Dedifferentiated amniotic fluid mesenchymal stem cell (primary cell): ENCODE results near the gene MRPS24.
"Not testable (repeated sequence)": the region's sequence is repeated elsewhere in the genome, so short reads cannot be mapped to it uniquely, and the experiment has no call there.

Source experiments
- DNase-seq: peaks from one replicate; pipeline ENCODE4 v3.0.0-alpha.2; 2016; ENCODE audit errors: extremely low spot score

The MRPS24 gene

GRCh38 chr7:43869006-43869866 is at the start of gene MRPS24:
Gene MRPS24, minus strand, starts transcription at chr7:43869517. Its CDS starts 22 bp downstream, at chr7:43869495.
- DNase-seq, result peak; percentile 92

DNA sequence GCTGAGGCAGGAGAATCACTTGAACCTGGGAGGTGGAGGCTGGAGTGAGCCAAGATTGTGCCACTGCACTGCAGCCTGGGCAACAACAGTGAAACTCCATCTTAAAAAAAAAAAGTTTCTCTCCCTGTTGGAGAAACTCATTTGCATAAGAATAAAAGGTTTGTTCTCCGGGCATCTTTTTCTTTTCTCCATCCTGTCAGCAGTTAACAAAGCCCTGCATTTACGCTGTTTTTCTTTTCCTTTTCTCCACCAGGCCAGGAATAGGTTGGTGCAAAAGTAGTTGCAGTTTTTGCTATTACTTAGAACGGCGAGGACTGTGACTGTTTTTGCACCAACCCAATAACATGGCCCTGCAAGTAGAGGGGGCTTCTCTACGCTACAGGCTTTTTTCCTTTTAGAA is 46.6 kb upstream of the MRPS24 start:
- DNase-seq, result no peak

DNA sequence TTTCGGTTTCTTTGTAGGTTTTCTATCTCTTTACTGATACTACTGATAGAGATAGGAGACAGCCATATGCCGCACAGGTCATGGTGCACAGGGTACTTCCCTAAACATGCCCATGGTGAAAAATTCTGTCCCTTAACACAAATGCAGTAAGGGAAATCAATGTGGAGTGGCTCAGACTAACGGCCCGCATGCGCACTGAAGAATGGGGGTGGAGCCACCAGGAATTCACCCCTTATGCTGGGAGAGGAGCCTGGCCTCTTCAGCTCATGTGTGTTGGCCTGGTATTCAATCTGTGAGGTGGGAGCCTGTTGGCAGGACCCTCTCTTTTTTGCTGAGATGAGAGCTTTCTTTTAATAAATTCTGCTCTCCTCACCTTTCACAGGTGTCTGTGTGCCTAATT is 45.5 kb upstream of the MRPS24 start:
- DNase-seq, result no peak

DNA sequence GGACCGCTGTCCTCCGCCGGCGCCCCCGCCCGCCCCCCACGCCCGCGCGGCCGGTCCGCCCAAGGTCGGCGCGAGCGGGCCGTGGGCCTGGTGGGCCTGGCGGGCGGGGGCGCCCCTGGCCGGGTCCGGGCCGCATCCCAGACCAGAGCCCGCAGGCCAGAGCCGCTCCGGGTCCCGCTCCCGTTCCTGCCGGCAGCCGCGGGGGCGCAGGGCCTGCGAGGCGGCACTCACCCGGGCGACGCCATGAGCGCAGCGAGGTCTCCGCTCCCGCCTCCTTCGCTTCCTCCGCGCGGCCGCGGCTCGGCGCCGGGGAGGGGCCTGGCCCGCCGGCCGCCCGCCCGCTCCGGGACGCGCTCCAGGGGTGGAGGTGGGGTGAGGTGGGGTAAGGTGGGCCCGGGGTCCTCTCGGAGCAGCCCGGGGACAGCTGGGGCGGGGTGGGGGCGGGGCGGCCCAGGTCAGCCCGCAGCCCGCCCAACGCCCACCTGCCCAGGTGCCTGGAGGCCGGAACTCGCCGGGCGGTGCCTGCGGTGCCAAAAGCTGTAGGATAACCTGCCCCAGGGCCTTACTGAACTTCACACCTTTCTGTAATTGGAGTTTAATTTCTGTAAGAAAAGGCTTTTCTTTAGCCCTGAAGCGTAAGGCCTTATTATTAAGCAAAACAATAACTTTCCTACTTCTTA is 37.2 kb upstream of the MRPS24 start, which contains the start of gene URGCP:
TSS of gene URGCP (minus strand) at position 266 of the 680 bp plus-strand sequence. CDS start at position 245, 21 bp downstream.
- DNase-seq, result no peak

DNA sequence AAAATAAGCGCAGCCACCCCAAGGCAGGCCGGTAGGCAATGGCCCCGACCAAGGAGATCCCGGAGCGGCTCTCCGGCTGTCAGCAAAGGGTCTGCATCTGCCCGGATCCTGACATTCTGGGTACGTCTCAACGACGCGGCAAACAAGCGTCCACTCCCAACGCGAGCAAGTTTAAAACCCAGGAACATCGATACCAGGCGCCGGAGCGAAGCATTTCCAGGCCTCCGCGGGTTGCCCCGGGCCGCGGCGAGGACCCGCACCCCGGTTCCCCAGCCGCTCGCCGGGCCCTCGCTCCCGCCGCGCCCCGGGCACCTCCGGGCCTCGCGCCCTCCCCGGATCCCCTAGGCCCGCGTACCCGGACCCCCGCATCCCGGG is 36.6 kb upstream of the MRPS24 start:
- peak; percentile 40 for DNase-seq

- peak; percentile 27 for DNase-seq
Measured at GRCh38 chr7:43905209-43905946, 36.1 kb upstream of the MRPS24 start.

DNA sequence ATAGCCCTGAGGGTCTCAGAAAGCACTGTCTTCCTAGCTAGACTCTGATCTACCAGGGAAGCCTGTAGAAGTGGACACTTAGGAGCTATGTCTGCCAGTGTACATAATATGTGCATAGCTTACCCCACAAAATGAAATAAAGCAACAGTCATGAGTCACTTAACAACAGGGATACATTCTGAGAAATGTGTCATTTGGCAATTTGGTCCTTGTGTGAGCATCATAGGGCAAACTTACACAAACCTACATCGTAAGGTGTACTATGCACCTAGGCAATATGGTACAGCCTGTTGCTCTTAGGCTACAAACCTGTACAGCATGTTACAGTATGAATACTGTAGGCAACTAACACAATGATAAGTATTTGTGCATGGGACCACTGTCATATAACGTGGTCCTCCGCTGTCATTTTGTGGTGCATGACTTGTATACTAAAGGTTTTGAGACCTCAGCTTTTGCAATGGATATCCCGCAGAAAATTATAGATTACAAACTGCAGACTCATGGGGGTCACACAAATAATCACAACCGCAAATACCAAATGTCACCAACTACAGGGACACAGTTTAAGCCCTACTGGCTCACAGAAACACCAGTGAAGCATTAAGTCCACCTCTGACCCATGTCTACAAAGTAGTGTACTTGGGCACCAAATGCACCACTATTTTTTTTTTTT is 35.4 kb upstream of the MRPS24 start:
- DNase-seq, result no peak

DNA sequence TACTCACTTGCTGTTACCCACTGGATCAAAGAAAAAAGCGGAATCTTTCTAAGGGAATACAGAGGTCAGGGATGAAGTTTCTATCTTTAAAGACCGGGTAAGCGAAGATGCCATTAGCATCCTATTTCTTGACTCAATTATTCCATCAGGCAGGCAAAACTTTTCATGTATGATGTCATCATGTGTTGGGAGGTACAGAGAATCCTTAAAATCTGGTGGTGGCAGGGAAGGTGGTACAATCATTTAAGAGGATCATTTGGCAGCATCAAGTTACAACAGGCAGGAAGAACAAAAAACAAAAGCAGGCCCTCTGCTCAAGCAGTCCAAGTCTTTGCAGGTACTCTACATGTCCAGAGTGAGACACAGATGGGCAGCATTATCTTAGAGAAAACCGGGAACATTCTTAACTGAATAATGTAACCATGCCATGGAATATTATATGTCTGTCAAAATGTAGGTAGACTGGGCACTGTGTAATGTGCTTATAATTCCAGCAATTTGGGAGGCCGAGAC is 33.3 kb upstream of the MRPS24 start:
- no peak for DNase-seq

DNA sequence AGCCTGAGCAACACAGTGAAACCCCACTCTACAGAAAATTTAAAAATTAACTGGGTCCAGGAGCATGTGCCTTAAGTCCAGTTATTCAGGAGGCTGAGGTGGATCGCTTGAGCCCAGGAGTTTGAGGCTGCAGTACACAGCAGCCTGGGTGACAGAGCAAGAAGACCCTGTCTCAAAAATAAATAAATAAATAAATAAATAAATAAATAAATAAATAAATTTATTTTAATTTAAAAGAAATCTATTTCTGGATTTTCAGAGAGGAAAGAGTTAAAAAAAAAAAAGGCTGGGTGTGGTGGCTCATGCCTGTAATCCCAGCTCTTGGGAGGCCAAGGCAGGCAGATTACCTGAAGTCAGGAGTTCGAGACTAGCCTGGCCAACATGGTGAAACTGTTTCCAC is 29.3 kb upstream of the MRPS24 start:
- DNase-seq, result not testable (repeated sequence)

GRCh38 chr7:43895847-43896415 is 26.6 kb upstream of the MRPS24 start:
- DNase-seq, result no peak

DNA sequence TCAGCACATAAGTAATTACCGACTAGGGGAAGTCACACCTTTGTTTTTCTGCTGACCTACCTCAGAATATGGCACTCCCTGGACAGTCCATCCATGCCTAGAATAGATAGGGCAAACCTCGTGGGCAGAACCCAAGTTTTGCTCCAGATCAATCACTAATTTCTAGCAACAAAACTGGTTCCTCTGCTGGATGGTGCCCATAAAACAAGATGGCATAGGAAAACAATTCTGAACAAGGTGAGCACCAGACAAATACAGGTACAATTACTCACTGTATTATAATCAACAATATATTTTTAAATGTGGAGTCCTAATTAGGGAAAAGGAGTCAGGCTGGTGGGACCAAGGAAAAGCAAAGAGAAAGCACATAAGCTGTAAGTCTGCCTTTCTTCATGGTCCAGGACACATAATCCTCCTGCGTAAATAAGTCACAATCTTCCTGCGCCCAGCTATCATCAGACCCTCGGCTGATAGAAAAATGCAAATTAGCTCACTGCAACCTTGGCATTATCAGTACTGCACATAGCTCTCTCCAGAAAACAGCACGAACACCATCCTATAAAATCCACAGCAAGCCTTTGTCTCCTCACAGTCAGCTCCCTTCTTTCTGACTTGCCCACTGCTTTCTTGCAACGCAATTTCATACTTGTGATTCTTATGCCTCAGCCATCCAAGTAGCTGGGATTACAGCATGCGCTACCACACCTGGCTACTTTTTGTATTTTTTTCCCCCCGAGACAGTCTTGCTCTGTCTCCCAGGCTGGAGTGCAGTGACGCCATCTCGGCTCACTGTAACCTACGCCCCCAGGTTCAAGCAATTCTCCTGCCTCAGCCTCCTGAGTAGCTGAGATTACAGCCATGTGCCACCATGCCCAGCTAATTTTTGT is 22.0 kb upstream of the MRPS24 start:
- DNase-seq, result no peak

- DNase-seq, result peak; percentile 5
Measured at GRCh38 chr7:43890468-43890867, 21.2 kb upstream of the MRPS24 start.

DNA sequence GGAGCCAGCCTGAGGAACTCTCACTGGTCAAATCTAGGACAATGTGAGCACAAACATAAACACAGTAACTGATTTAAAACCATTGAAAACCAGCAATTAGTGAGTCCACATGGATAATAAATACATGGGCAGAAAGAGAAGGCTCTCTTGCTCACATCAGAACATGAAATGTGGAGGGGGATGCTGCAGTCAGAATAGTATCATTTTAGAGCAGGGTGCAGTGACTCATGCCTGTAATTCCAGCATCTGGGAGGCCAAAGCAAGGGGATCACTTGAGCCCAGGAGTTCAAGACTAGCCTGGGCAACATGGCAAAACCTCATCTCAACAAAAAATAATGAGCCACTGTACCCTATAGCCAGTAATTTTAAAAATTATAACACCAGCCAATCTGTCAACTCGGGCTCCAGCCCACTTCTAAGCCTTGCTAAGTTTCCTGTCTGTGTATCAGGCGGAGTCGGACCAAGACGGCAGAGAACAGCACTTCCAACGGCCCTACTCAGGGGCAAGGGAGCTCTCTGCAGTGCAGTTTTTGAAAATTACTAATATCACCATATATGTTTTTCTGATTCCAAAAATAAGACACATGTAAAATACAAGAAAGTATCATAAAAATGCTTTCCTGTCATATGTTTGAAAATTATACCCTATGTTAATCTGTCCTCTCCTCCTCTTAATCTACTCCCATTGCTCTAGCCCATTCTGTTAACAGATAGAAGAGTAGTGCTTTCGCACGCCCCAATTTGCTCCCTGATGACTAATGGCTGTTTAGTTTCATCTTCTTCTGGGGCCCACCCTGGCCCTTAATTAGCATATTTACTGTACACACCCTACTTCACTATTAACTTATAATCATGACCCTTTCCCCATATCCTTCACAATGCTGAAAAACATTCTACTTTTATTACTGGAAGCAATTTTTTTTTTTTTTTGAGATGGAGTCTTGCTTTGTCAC is 20.0 kb upstream of the MRPS24 start:
- peak; percentile 30 for DNase-seq

- DNase-seq, result no peak
Measured at GRCh38 chr7:43884617-43885016, 15.3 kb upstream of the MRPS24 start.

DNA sequence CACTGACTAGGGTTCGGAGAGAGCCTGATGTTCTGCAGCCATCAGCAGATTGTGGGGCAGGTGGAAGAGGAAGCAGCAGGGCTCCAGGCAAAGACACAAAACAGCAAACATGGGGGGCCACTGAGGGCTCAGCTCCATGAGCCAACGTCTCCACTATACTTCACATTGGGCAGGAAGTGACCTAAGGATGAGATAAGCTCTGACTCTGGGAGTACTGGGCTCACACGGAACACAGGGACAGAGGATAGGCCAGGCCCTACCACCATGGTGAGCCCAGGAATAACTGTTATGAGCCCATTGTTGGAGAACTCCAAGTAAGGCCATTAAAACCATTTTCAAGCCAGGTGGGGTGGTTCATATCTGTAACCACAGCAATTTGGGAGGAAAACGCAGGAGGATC is 14.9 kb upstream of the MRPS24 start:
- DNase-seq, result no peak

DNA sequence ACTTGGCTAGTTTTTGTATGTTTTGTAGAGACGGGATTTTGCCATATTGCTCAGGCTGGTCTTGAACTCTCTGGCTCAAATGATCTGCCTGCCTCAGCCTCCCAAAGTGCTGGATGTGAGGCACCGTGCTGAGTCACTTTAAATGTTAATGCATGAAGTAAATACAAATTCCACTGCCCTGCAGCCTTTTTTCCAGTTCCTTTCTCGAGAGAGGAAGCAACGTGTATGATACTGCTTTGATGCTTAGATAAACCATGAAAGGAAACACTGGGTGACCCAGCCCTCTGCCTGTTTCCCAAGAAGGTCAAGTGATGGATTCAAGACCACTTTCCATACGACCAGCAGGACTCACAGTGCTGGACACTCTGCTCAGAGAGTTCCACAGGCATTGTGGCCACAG is 11.3 kb upstream of the MRPS24 start:
- no peak for DNase-seq

- DNase-seq, result peak; percentile 45
Measured at GRCh38 chr7:43879477-43879876, 10.2 kb upstream of the MRPS24 start.

GRCh38 chr7:43878867-43879266 is 9.6 kb upstream of the MRPS24 start:
- DNase-seq, result no peak
